ENCODE measurements around the gene RBM7. TPM values are rescaled to one million over a fixed set of nuclear protein-coding genes. Genes with fewer than 3 reads are reported as not detected.

Gene RBM7
- total and polyA plus RNA-seq, 3 donors from 2014 or later: 17.6 to 37.6 (median 22.3) TPM

DNA sequence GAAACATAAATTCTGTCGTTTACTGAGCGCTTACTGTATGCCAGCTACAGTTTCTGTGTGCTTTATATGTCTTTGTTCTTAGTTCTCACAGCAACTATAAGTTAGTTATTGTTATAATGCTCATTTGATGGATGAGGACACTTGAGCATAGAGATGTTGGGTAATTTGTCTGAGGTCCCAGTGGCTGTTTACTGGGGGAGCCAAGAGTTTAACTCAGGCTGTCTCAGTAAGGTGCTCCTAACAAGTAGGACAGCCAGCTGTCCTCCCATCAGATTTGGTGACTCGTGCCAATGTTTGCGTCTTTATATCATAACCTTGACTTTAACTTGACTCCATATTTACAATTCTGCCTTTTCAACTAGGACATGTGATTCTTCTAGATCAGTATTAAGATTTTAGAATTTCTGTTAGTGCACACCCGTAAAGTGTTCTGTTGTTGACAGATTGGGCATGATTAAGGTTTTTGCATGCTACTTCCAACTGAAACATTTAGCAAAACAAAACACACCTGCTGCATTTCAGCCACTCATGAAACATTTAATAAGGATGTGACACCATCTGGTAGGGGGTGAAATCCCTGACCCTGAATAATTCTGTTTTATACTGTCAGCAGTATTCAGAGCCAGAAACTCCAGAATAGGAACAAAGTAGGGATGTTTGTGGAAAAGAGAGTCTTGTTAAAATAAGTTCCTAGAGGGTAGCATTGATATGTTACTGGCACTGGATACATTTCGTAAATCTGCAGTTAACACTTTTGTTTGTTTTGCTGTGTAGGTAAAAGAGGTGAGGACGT is 40.7 kb downstream of the RBM7 start:
- Histone ChIP-seq H3K4me1 (peaks cover 14% of the 10 kb centered on the region), H3K36me3 (ENCODE audit: low read depth, missing control alignments) (no peaks in the 10 kb centered on the region), H3K27ac (peak overlapping the region; percentile 22 to 28), H3K27me3 (no peaks in the 10 kb centered on the region), H3K4me3 (no peak overlapping the region), H3K9me3 (no peaks in the 10 kb centered on the region)
- no peak for DNase-seq
- TF ChIP-seq, protein P1, sequence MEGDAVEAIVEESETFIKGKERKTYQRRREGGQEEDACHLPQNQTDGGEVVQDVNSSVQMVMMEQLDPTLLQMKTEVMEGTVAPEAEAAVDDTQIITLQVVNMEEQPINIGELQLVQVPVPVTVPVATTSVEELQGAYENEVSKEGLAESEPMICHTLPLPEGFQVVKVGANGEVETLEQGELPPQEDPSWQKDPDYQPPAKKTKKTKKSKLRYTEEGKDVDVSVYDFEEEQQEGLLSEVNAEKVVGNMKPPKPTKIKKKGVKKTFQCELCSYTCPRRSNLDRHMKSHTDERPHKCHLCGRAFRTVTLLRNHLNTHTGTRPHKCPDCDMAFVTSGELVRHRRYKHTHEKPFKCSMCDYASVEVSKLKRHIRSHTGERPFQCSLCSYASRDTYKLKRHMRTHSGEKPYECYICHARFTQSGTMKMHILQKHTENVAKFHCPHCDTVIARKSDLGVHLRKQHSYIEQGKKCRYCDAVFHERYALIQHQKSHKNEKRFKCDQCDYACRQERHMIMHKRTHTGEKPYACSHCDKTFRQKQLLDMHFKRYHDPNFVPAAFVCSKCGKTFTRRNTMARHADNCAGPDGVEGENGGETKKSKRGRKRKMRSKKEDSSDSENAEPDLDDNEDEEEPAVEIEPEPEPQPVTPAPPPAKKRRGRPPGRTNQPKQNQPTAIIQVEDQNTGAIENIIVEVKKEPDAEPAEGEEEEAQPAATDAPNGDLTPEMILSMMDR (IDR thresholded peaks at IDR 0.05): no peak
- TF ChIP-seq POLR2A (IDR thresholded peaks at IDR 0.05): no peak
- intact Hi-C loops (cut with DNase I; ENCODE audit: low total_unique reads): no loop called here
- WGBS, 2 donors: 38 to 43% methylated on average over 7 of the region's 7 CpGs

GRCh38 chr11:114441921-114442320 is 41.5 kb downstream of the RBM7 start:
- intact Hi-C loops (cut with DNase I; ENCODE audit: low total_unique reads): no loop called here

DNA sequence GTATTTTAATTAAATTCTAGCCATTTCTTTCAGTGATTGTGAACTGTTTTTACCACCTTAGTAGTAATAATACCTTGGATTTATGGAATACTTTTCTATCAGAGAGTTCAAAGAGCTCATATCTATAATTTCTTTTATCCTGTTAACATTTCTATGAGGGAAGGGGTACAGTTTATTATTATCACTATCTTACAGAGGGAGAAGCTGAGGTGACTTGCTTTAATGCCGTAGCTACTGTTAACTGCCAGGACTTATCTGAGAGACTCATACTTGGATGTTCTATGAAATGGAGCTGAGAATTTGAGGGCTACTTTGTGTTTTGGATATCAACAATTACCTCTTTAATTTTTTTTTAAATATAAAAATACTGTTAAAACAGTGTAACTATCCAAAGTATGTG is 42.1 kb downstream of the RBM7 start:
- 63 to 74% methylated on average over 1 of the region's 1 CpG for WGBS, 2 donors
- intact Hi-C loops (cut with DNase I; ENCODE audit: low total_unique reads): no loop called here
- DNase-seq: no peak
- no peak overlapping the region for H3K27ac ChIP-seq
- no peak for TF ChIP-seq POLR2A (IDR thresholded peaks at IDR 0.05)
- TF ChIP-seq, protein P1 (IDR thresholded peaks at IDR 0.05): no peak
- no peaks in the 10 kb centered on the region for H3K9me3 ChIP-seq
- H3K36me3 ChIP-seq (ENCODE audit: low read depth, missing control alignments): no peaks in the 10 kb centered on the region
- no peaks in the 10 kb centered on the region for H3K27me3 ChIP-seq
- no peak overlapping the region for H3K4me3 ChIP-seq
- peaks cover 14% of the 10 kb centered on the region for H3K4me1 ChIP-seq

More at GRCh38 chr11:114441921-114442320, 41.5 kb downstream of the RBM7 start:
- H3K36me3 ChIP-seq (ENCODE audit: low read depth, missing control alignments): no peaks in the 10 kb centered on the region
- no peaks in the 10 kb centered on the region for H3K27me3 ChIP-seq
- no peaks in the 10 kb centered on the region for H3K9me3 ChIP-seq
- no peak for TF ChIP-seq POLR2A (IDR thresholded peaks at IDR 0.05)
- TF ChIP-seq, protein P1 (IDR thresholded peaks at IDR 0.05): no peak
- 75 to 77% methylated on average over 2 of the region's 2 CpGs for WGBS, 2 donors
- H3K4me1 ChIP-seq: peaks cover 14% of the 10 kb centered on the region
- H3K4me3 ChIP-seq: no peak overlapping the region
- no peak for DNase-seq
- peak overlapping the region in 1 of 2 donors; percentile 28 for H3K27ac ChIP-seq

DNA sequence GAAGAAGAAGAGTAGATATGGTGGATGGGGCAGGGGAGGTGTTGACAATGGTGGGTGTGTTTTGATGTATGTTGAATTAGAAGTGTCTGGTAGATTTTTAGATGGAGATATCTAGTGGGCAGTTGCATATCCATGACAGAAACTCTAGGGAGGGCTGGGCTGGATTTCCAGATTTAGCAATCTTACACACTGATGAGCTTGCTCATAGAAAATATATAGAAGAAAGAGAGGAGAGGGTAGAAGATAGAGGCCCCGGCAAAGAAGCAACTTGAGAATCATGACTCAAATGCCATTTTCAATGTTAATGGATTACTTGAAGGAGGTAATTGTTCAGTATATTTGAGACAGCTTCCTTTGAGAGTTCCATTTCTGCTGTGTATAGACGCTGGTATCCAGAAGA is 47.0 kb downstream of the RBM7 start:
- no peak for DNase-seq
- 78 to 81% methylated on average over 2 of the region's 2 CpGs for WGBS, 2 donors
- TF ChIP-seq, protein P1 (IDR thresholded peaks at IDR 0.05): no peak
- no peak for TF ChIP-seq POLR2A (IDR thresholded peaks at IDR 0.05)
- H3K4me3 ChIP-seq: no peak overlapping the region
- H3K36me3 ChIP-seq (ENCODE audit: low read depth, missing control alignments): no peaks in the 10 kb centered on the region
- H3K27ac ChIP-seq: no peak overlapping the region
- intact Hi-C loops (cut with DNase I; ENCODE audit: low total_unique reads): no loop called here
- H3K4me1 ChIP-seq: peaks cover 6% of the 10 kb centered on the region
- H3K27me3 ChIP-seq: no peaks in the 10 kb centered on the region
- no peaks in the 10 kb centered on the region for H3K9me3 ChIP-seq

GRCh38 chr11:114447892-114448291 is 47.4 kb downstream of the RBM7 start:
- H3K27ac ChIP-seq: no peak overlapping the region
- no peak for DNase-seq
- no peaks in the 10 kb centered on the region for H3K36me3 ChIP-seq (ENCODE audit: low read depth, missing control alignments)
- no peak for TF ChIP-seq POLR2A (IDR thresholded peaks at IDR 0.05)
- TF ChIP-seq, protein P1 (IDR thresholded peaks at IDR 0.05): no peak
- no peak overlapping the region for H3K4me3 ChIP-seq
- intact Hi-C loops (cut with DNase I; ENCODE audit: low total_unique reads): no loop called here
- H3K9me3 ChIP-seq: no peaks in the 10 kb centered on the region
- no peaks in the 10 kb centered on the region for H3K27me3 ChIP-seq
- 42 to 55% methylated on average over 3 of the region's 3 CpGs for WGBS, 2 donors
- peaks cover 6% of the 10 kb centered on the region for H3K4me1 ChIP-seq
